ENCODE measurements around the gene LANCL2. TPM values are rescaled to one million over a fixed set of nuclear protein-coding genes. Genes with fewer than 3 reads are reported as not detected.

LANCL2 gene
- total RNA-seq, 1 experiment from 2014 or later, result 26.4 TPM

DNA sequence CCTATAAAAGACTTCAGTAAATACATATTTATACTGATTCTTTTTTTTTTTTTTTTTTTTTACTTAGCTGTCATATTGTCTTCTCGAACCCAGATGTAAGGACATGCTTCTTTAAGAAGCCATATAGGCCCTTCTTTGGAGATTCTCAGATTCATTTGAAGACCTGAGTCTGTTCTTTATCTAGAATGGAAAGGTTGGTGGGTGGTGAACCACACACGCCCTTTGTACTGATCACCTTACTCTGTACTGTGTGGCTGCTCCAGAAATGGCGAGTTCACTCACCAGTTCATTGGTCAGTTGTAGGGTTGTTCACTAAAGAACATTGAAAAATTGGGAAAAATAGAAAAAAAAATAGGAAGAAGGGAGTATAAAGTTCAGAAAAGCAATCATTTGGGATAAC is 32.5 kb downstream of the LANCL2 start:
- Histone ChIP-seq H2BK120ac (ENCODE audit: low read depth, low read length, poor library complexity, severe bottlenecking) (no peak overlapping the region), H3K79me2 (ENCODE audit: insufficient read depth, low read length) (no peaks in the 10 kb centered on the region), H3K9ac (ENCODE audit: extremely low read depth, insufficient read length, low read length) (no peak overlapping the region), H3K23me2 (ENCODE audit: insufficient read length, low read depth, low read length, poor library complexity, severe bottlenecking) (no peaks in the 10 kb centered on the region), H3K27ac (ENCODE audit: insufficient read length, low read depth, low read length) (no peak overlapping the region), H2BK20ac (ENCODE audit: low read depth, low read length, poor library complexity, severe bottlenecking) (no peak overlapping the region), H2AFZ (ENCODE audit: low read length) (no peak overlapping the region), H2AK5ac (ENCODE audit: insufficient read length, low read length) (no peak overlapping the region), H4K20me1 (ENCODE audit: control insufficient read depth, insufficient read depth, insufficient read length) (no peaks in the 10 kb centered on the region), H3K4ac (ENCODE audit: low read depth, low read length) (no peak overlapping the region), H4K8ac (replicated peaks; ENCODE audit: insufficient read length, low read depth, low read length) (no peak overlapping the region), H3K23ac (ENCODE audit: insufficient read length, low read depth, low read length) (no peak overlapping the region), H3K4me1 (ENCODE audit: insufficient read depth, low read length) (no peaks in the 10 kb centered on the region), H4K5ac (ENCODE audit: insufficient read length, low read depth, low read length) (no peak overlapping the region), H2BK5ac (ENCODE audit: insufficient read length, low read length) (no peak overlapping the region), H3K79me1 (ENCODE audit: insufficient read depth, low read depth, low read length, poor library complexity, severe bottlenecking) (no peaks in the 10 kb centered on the region), H3K9me3 (ENCODE audit: control insufficient read depth, low read depth, low read length) (peaks cover 4% of the 10 kb centered on the region), H4K91ac (ENCODE audit: insufficient read length, low read depth, low read length) (no peak overlapping the region), H3K4me2 (ENCODE audit: insufficient read depth, insufficient read length, low read length) (no peak overlapping the region), H2BK12ac (ENCODE audit: insufficient read length, low read depth, low read length) (no peak overlapping the region), H3K56ac (ENCODE audit: insufficient read length, low read depth, low read length) (no peak overlapping the region), H3K18ac (ENCODE audit: insufficient read length, low read depth, low read length) (no peak overlapping the region), H3K27me3 (ENCODE audit: insufficient read depth, low read length) (no peaks in the 10 kb centered on the region), H3K14ac (ENCODE audit: insufficient read depth, low read length) (no peak overlapping the region), H2BK15ac (ENCODE audit: low read depth, low read length) (no peak overlapping the region), H3T11ph (ENCODE audit: low read length) (no peak overlapping the region)
- TF ChIP-seq, protein P1, sequence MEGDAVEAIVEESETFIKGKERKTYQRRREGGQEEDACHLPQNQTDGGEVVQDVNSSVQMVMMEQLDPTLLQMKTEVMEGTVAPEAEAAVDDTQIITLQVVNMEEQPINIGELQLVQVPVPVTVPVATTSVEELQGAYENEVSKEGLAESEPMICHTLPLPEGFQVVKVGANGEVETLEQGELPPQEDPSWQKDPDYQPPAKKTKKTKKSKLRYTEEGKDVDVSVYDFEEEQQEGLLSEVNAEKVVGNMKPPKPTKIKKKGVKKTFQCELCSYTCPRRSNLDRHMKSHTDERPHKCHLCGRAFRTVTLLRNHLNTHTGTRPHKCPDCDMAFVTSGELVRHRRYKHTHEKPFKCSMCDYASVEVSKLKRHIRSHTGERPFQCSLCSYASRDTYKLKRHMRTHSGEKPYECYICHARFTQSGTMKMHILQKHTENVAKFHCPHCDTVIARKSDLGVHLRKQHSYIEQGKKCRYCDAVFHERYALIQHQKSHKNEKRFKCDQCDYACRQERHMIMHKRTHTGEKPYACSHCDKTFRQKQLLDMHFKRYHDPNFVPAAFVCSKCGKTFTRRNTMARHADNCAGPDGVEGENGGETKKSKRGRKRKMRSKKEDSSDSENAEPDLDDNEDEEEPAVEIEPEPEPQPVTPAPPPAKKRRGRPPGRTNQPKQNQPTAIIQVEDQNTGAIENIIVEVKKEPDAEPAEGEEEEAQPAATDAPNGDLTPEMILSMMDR (conservative IDR thresholded peaks at IDR 0.05), result no peak
- H3K4me1 Mint-ChIP-seq, result no peaks in the 10 kb centered on the region
- H3K4me3 Mint-ChIP-seq, result no peak overlapping the region
- no peak for DNase-seq
- H3K27me3 Mint-ChIP-seq (ENCODE audit: low read depth), result no peaks in the 10 kb centered on the region; the same call in 1 of the 2 replicates
- peaks cover 21 to 36% (median 21%) of the 10 kb centered on the region in 3 experiments for H3K36me3 Mint-ChIP-seq (ENCODE audit: insufficient read depth in 1 of 3, low read depth in 3 of 3)
- no CpG with 5 or more reads among the region's 3 CpGs for WGBS (ENCODE audit: extremely low coverage, insufficient read length, low lambda C conversion rate)
- peaks cover 4 to 6% of the 10 kb centered on the region in 2 experiments; a peak in 4 of 5 replicates for H3K9me3 Mint-ChIP-seq
- no peak overlapping the region for H3K27ac Mint-ChIP-seq

Data from H9 (cell line).